ENCODE data around the gene DYNC2I2.

GRCh38 chr9:128703616-128704355 is 47.1 kb upstream of the DYNC2I2 start:
- no peak for TF ChIP-seq POLR2A (IDR thresholded peaks at IDR 0.05)
- TF ChIP-seq, protein P1, sequence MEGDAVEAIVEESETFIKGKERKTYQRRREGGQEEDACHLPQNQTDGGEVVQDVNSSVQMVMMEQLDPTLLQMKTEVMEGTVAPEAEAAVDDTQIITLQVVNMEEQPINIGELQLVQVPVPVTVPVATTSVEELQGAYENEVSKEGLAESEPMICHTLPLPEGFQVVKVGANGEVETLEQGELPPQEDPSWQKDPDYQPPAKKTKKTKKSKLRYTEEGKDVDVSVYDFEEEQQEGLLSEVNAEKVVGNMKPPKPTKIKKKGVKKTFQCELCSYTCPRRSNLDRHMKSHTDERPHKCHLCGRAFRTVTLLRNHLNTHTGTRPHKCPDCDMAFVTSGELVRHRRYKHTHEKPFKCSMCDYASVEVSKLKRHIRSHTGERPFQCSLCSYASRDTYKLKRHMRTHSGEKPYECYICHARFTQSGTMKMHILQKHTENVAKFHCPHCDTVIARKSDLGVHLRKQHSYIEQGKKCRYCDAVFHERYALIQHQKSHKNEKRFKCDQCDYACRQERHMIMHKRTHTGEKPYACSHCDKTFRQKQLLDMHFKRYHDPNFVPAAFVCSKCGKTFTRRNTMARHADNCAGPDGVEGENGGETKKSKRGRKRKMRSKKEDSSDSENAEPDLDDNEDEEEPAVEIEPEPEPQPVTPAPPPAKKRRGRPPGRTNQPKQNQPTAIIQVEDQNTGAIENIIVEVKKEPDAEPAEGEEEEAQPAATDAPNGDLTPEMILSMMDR (IDR thresholded peaks at IDR 0.05) = no peak

Measured in uterus (tissue), 2 donors.